ENCODE data around the gene ARNT2.

GRCh38 chr15:80420658-80421057, 16.5 kb downstream of the ARNT2 start:
- TF ChIP-seq, protein P1, sequence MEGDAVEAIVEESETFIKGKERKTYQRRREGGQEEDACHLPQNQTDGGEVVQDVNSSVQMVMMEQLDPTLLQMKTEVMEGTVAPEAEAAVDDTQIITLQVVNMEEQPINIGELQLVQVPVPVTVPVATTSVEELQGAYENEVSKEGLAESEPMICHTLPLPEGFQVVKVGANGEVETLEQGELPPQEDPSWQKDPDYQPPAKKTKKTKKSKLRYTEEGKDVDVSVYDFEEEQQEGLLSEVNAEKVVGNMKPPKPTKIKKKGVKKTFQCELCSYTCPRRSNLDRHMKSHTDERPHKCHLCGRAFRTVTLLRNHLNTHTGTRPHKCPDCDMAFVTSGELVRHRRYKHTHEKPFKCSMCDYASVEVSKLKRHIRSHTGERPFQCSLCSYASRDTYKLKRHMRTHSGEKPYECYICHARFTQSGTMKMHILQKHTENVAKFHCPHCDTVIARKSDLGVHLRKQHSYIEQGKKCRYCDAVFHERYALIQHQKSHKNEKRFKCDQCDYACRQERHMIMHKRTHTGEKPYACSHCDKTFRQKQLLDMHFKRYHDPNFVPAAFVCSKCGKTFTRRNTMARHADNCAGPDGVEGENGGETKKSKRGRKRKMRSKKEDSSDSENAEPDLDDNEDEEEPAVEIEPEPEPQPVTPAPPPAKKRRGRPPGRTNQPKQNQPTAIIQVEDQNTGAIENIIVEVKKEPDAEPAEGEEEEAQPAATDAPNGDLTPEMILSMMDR (IDR thresholded peaks at IDR 0.05), result no peak
- TF ChIP-seq POLR2AphosphoS5 (IDR thresholded peaks at IDR 0.05; ENCODE audit: low read depth, low read length), result no peak
- TF ChIP-seq TCF7L2 (IDR thresholded peaks at IDR 0.05; ENCODE audit: low read depth, low read length), result no peak
- TF ChIP-seq, protein P2, sequence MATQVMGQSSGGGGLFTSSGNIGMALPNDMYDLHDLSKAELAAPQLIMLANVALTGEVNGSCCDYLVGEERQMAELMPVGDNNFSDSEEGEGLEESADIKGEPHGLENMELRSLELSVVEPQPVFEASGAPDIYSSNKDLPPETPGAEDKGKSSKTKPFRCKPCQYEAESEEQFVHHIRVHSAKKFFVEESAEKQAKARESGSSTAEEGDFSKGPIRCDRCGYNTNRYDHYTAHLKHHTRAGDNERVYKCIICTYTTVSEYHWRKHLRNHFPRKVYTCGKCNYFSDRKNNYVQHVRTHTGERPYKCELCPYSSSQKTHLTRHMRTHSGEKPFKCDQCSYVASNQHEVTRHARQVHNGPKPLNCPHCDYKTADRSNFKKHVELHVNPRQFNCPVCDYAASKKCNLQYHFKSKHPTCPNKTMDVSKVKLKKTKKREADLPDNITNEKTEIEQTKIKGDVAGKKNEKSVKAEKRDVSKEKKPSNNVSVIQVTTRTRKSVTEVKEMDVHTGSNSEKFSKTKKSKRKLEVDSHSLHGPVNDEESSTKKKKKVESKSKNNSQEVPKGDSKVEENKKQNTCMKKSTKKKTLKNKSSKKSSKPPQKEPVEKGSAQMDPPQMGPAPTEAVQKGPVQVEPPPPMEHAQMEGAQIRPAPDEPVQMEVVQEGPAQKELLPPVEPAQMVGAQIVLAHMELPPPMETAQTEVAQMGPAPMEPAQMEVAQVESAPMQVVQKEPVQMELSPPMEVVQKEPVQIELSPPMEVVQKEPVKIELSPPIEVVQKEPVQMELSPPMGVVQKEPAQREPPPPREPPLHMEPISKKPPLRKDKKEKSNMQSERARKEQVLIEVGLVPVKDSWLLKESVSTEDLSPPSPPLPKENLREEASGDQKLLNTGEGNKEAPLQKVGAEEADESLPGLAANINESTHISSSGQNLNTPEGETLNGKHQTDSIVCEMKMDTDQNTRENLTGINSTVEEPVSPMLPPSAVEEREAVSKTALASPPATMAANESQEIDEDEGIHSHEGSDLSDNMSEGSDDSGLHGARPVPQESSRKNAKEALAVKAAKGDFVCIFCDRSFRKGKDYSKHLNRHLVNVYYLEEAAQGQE (IDR thresholded peaks at IDR 0.05; ENCODE audit: insufficient read depth in 1 of 2, low read depth in 2 of 2, low read length in 1 of 2), result no peak
